Testis (tissue), 3 donors: ENCODE results near the gene POLR3GL. TPM values are rescaled to one million over a fixed set of nuclear protein-coding genes. Genes with fewer than 3 reads are reported as not detected.

ENCODE experiments used
- DNase-seq: peaks from one replicate; pipeline ENCODE4 v3.0.0-alpha.2; 2019
- H3K27ac ChIP-seq, 2 donors: fragments of 200-600 bp; sonication (generic); one replicate each; pipeline ENCODE4 v1.5.1; 2019
- H3K27me3 ChIP-seq: fragments of 200-600 bp; sonication (generic); one replicate; pipeline ENCODE4 v1.5.1; 2019
- H3K36me3 ChIP-seq: fragments of 200-600 bp; sonication (generic); one replicate; pipeline ENCODE4 v1.5.1; 2017; ENCODE audit warnings: low read depth; ENCODE audit errors: missing control alignments
- H3K4me1 ChIP-seq: fragments of 200-600 bp; sonication (generic); one replicate; pipeline ENCODE4 v1.5.1; 2019
- H3K4me3 ChIP-seq, 2 donors: fragments of 200-600 bp; sonication (generic); one replicate each; pipeline ENCODE4 v1.5.1; 2017 to 2019
- H3K9me3 ChIP-seq: fragments of 200-600 bp; sonication (generic); one replicate; pipeline ENCODE4 v1.5.1; 2017
- CTCF ChIP-seq, 3 experiments: fragments of 450-650 bp in 2 of 3; fragments of 200-600 bp in 1 of 3; sonication (generic) in 1 of 3; IDR thresholded peaks; one replicate each; pipeline ENCODE4 v1.5.1; 2016 to 2019; ENCODE audit warnings: antibody characterized with exemption in 3 of 3, mild to moderate bottlenecking in 2 of 3, moderate library complexity in 1 of 3
- POLR2A ChIP-seq: fragments of 450-650 bp; IDR thresholded peaks from one replicate; pipeline ENCODE4 v1.6.1; 2017; ENCODE audit warnings: antibody characterized with exemption, mild to moderate bottlenecking, moderate library complexity
- WGBS, 2 donors: methylation state at CpG; one replicate each; pipeline ENCODE4 v1.1.5; 2018; 5-methylcytosine and 5-hydroxymethylcytosine counted together
- intact Hi-C: fragments of 100-400 bp; cut with DNase I; formaldehyde crosslinking; loops from one replicate; pipeline ENCODE4 v1.15.1; 2023; ENCODE audit warnings: low total_unique reads
- polyA plus RNA-seq: library from polyadenylated mRNA; stranded (reverse); fragments of 350-450 nt; fragmentation: Illumina TruSeq; extraction: RNeasy Lipid Tissue Mini Kit (QIAGEN cat#74804); gene quantifications from one replicate; pipeline ENCODE4 v1.2.3, GENCODE V29; 2014; ENCODE audit warnings: low read depth, low replicate concordance; ENCODE audit not compliant: insufficient read depth
- total RNA-seq, 2 donors: library from RNA; depleted of rRNA; stranded (reverse); fragments of >200 nt; gene quantifications; one replicate each; pipeline ENCODE4 v1.2.3, GENCODE V29; 2016

POLR3GL gene
- total and polyA plus RNA-seq, 3 donors from 2014 or later = 20.9 to 37.9 (median 23.5) TPM

DNA sequence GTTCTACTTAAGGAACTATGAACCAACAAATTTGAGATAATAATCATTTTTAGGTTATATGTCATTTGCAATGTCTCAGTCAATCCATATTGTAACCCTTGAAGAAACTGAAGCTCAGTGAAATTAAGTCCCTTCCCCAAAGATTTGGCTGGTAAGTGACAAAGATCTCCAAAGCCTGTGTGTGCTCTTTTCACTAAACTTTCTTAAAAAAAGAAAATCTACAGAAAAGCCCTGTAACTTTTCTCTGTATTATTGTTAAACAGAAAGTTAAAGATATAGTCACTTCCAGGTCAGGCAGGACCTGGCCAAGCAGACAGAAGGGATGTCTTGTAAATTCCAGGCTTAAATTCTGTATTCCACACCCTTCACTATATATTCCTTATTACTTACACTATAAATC is 8.1 kb upstream of the POLR3GL start:
- no peaks in the 10 kb centered on the region for H3K27me3 ChIP-seq
- intact Hi-C loops = no loop called here
- TF ChIP-seq CTCF (IDR thresholded peaks at IDR 0.05) (no peak), POLR2A (no peak)
- DNase-seq = no peak
- H3K4me3 ChIP-seq = peak overlapping the region in 1 of 2 donors; percentile 72
- no peaks in the 10 kb centered on the region for H3K9me3 ChIP-seq
- peaks cover 32% of the 10 kb centered on the region for H3K4me1 ChIP-seq
- no peaks in the 10 kb centered on the region for H3K36me3 ChIP-seq
- peak overlapping the region; percentile 83 to 98 for H3K27ac ChIP-seq

- peak; percentile 62 for DNase-seq
- intact Hi-C loops = no loop called here
- Histone ChIP-seq H3K27ac (peak overlapping the region; percentile 83 to 98), H3K36me3 (no peaks in the 10 kb centered on the region), H3K27me3 (no peaks in the 10 kb centered on the region), H3K4me1 (peaks cover 34% of the 10 kb centered on the region), H3K9me3 (no peaks in the 10 kb centered on the region), H3K4me3 (peak overlapping the region; percentile 72 to 83)
- 2 to 3% methylated on average over 3 of the region's 3 CpGs for WGBS, 2 donors
- TF ChIP-seq CTCF (IDR thresholded peaks at IDR 0.05) = no peak
- no peak for TF ChIP-seq POLR2A
Measured at GRCh38 chr1:145956781-145957442, 7.6 kb upstream of the POLR3GL start.

DNA sequence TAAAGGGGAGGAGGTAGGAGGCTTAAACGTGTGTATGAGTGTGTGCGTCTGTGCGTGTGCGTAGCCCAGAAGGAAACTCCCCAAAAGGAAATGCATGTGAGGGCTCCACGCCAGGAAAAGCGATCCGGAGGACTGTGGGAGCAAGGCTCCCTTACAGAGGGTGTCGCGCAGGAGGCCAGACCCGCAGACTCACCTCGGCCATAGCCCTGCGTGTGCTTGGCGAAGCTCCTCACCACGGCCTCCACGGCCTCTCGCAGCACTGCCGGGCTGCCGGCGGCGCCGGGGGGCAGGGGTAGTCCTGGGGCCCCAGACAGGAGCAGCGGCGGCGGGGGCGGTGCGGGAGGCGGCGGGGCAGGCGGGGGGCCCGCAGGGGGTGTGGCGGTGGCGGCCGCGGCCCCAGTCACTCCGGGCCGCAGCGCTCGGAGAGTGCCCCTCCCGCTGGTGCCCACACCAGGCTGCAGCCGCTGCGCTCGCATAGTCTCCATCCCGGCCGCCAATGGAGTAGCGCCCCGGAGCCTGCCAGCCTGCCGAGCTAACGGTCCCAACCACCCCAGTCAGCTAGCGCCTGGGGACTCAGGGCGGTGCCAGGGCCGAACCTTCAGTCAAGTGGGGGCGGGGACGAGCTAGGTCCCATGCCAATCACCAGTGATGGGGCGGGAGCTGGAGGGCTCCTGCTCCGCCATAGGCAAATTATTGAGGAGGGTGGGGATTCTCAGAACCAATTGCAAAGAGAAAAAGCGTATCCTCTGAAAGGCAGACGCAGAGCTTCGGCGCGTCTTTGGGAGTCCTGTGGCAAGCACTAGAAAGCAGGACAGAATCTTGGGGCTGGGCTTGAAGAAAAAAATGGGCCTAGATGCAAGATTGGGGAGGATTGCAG is 6.8 kb upstream of the POLR3GL start, which contains the start of gene LIX1L:
Gene LIX1L, minus strand, starts transcription at position 575 of the 877 bp plus-strand sequence. Its CDS starts 90 bp downstream, at position 485.
- Histone ChIP-seq H3K4me1 (peaks cover 35% of the 10 kb centered on the region), H3K27me3 (no peaks in the 10 kb centered on the region), H3K27ac (peak within 1 kb of the TSS; percentile 83 to 98), H3K9me3 (no peaks in the 10 kb centered on the region), H3K4me3 (peak within 1 kb of the TSS; percentile 72 to 83), H3K36me3 (no peaks in the 10 kb centered on the region)
- intact Hi-C loops = no loop called here
- DNase-seq = peak; percentile 97
- TF ChIP-seq CTCF (IDR thresholded peaks at IDR 0.05) = no peak
- TF ChIP-seq POLR2A = peak; percentile 46
- 0% methylated on average over 15 to 32 of the region's 60 CpGs for WGBS, 2 donors

- no peaks in the 10 kb centered on the region for H3K9me3 ChIP-seq
- H3K27me3 ChIP-seq = no peaks in the 10 kb centered on the region
- TF ChIP-seq CTCF (IDR thresholded peaks at IDR 0.05) (no peak), POLR2A (no peak)
- H3K4me1 ChIP-seq = peaks cover 46% of the 10 kb centered on the region
- intact Hi-C loops = no loop called here
- no peak overlapping the region for H3K4me3 ChIP-seq
- H3K27ac ChIP-seq = peak overlapping the region in 1 of 2 donors; percentile 98
- no peaks in the 10 kb centered on the region for H3K36me3 ChIP-seq
- DNase-seq = no peak
Measured at GRCh38 chr1:145958734-145959133, 5.8 kb upstream of the POLR3GL start.
